GM20431 (cell line): ENCODE results near the gene FAR1.

Experiments used
- in situ Hi-C: fragments of 300-500 bp; cut with MseI, MboI; formaldehyde crosslinking; loops from one replicate; pipeline ENCODE4 v1.15.0; 2020; ENCODE audit warnings: low sequenced_read_pairs; ENCODE audit not compliant: unreplicated experiment

The FAR1 gene

GRCh38 chr11:13772223-13773046 lies 104.0 kb downstream of the FAR1 start:
- in situ Hi-C loops = loop anchor here (25.0 kb wide), 1 partner anchor 465 kb away; no protein-coding TSS in a partner anchor

GRCh38 chr11:13775471-13775870 lies 107.0 kb downstream of the FAR1 start:
- in situ Hi-C loops = no loop called here

GRCh38 chr11:13776134-13776815 lies 107.8 kb downstream of the FAR1 start:
- in situ Hi-C loops = no loop called here

GRCh38 chr11:13777341-13777985 lies 109.0 kb downstream of the FAR1 start:
- in situ Hi-C loops = no loop called here

GRCh38 chr11:13778345-13778744 lies 109.9 kb downstream of the FAR1 start:
- in situ Hi-C loops = no loop called here

GRCh38 chr11:13781153-13781552 lies 112.7 kb downstream of the FAR1 start:
- in situ Hi-C loops = no loop called here
